ENCODE results near the gene TUBB4A.

TUBB4A gene

DNA sequence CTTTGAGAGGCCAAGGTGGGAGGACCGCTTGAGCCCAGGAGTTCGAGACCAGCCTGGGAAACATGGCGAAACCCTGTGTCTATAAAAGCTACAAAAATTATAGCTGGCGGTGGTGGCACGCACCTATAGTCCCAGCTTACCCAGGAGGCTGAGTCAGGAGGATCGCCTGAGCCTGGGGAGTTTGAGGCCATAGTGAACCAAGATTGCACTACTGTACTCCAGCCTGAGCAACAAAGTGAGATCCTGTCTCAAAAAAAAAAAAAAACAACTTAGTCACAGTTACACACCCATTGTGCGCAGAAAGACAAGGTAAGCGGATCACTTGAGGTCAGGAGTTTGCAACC lies 19.8 kb downstream of the TUBB4A start:
- DNase-seq (ENCODE audit: low read depth), result no peak
- H3K4me3 ChIP-seq (ENCODE audit: low read depth, low read length), result peak overlapping the region; percentile 69
- TF ChIP-seq CTCF (IDR thresholded peaks at IDR 0.05; ENCODE audit: insufficient read depth, low read depth, low read length, missing control alignments), result no peak

- H3K4me3 ChIP-seq (ENCODE audit: low read depth, low read length), result peak within 1 kb of the TSS; percentile 69
- peak; percentile 59 for TF ChIP-seq CTCF (IDR thresholded peaks at IDR 0.05; ENCODE audit: insufficient read depth, low read depth, low read length, missing control alignments)
- peak; percentile 87 for DNase-seq (ENCODE audit: low read depth)
Measured at GRCh38 chr19:6481541-6482342, 20.4 kb downstream of the TUBB4A start, which contains the start of gene DENND1C. TSS of gene DENND1C (minus strand) at chr19:6481787. CDS start at chr19:6481695, 92 bp downstream.

GRCh38 chr19:6480848-6481415 lies 21.2 kb downstream of the TUBB4A start:
- DNase-seq (ENCODE audit: low read depth), result peak; percentile 25
- TF ChIP-seq CTCF (IDR thresholded peaks at IDR 0.05; ENCODE audit: insufficient read depth, low read depth, low read length, missing control alignments), result no peak
- peak overlapping the region; percentile 69 for H3K4me3 ChIP-seq (ENCODE audit: low read depth, low read length)

DNA sequence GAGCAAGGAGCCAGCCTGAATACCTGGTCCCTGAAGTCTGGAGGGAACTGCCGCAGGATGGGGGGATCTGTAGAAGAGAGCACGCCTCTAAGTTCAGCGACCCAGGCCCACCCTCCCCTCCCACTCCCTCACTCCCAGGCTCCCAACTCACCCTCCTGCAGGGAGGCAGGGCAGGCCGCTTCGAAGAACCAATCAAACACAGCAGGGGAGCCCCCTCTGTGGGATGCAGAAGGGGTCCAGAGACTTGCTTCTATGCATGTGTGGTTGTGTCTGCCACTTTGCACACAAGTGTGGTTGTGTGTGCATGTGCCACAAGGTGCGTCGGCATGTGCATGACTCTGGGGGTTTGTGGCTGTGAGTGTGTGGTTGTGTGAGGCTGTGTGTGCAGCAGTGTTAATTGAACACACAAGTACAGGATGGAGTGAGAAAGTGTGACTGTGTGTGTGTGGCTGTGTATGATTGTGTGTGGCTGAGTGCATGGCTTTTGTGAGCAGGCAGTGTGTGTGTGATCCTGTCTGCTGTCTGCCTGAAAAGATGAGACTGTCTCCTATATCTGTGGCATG lies 22.2 kb downstream of the TUBB4A start:
- no peak for TF ChIP-seq CTCF (IDR thresholded peaks at IDR 0.05; ENCODE audit: insufficient read depth, low read depth, low read length, missing control alignments)
- DNase-seq (ENCODE audit: low read depth), result no peak
- H3K4me3 ChIP-seq (ENCODE audit: low read depth, low read length), result no peak overlapping the region

GRCh38 chr19:6478815-6479214 lies 23.3 kb downstream of the TUBB4A start:
- no peak for DNase-seq (ENCODE audit: low read depth)
- TF ChIP-seq CTCF (IDR thresholded peaks at IDR 0.05; ENCODE audit: insufficient read depth, low read depth, low read length, missing control alignments), result no peak
- no peak overlapping the region for H3K4me3 ChIP-seq (ENCODE audit: low read depth, low read length)

GRCh38 chr19:6476896-6477431 lies 25.1 kb downstream of the TUBB4A start:
- no peak for TF ChIP-seq CTCF (IDR thresholded peaks at IDR 0.05; ENCODE audit: insufficient read depth, low read depth, low read length, missing control alignments)
- no peak for DNase-seq (ENCODE audit: low read depth)
- no peak overlapping the region for H3K4me3 ChIP-seq (ENCODE audit: low read depth, low read length)
